ENCODE results near the gene TLR7. TPM values are rescaled to one million over a fixed set of nuclear protein-coding genes. Genes with fewer than 3 reads are reported as not detected.

TLR7 gene
- total RNA-seq, 1 donor from 2014 or later: 7.8 TPM

Other genes with a start within 250 kb of the TLR7 start
- gene PRPS2, start 75.7 kb upstream of the TLR7 start, total RNA-seq: 26.3 TPM
- 35.4 TPM for gene TLR8, start 39.5 kb downstream of the TLR7 start, total RNA-seq
- gene TMSB4X, start 108.0 kb downstream of the TLR7 start, total RNA-seq: 4,922 TPM
- not detected for gene FAM9C, start 177.5 kb downstream of the TLR7 start, total RNA-seq